HL-60 (cell line): ENCODE results near the gene SYNRG.

Experiments used
- GABPA ChIP-seq: IDR thresholded peaks from 2 replicates; pipeline ENCODE4 v1.6.1; 2012; ENCODE audit warnings: low read depth
- POLR2AphosphoS5 ChIP-seq: IDR thresholded peaks from 2 replicates; pipeline ENCODE4 v1.6.1; 2012; ENCODE audit warnings: low read depth
- SPI1 ChIP-seq: IDR thresholded peaks from 2 replicates; pipeline ENCODE4 v1.6.1; 2012; ENCODE audit warnings: low read depth, mild to moderate bottlenecking, borderline replicate concordance
- TF ChIP-seq, protein P1 (sequence below): IDR thresholded peaks from one replicate; pipeline ENCODE4 v1.5.1; 2011; ENCODE audit warnings: low read length, control low read depth, inconsistent platforms; ENCODE audit not compliant: insufficient read depth
- TF ChIP-seq, protein P2 (sequence below): IDR thresholded peaks from 2 replicates; pipeline ENCODE4 v1.6.1; 2012; ENCODE audit warnings: low read depth; ENCODE audit not compliant: insufficient replicate concordance

DNA sequence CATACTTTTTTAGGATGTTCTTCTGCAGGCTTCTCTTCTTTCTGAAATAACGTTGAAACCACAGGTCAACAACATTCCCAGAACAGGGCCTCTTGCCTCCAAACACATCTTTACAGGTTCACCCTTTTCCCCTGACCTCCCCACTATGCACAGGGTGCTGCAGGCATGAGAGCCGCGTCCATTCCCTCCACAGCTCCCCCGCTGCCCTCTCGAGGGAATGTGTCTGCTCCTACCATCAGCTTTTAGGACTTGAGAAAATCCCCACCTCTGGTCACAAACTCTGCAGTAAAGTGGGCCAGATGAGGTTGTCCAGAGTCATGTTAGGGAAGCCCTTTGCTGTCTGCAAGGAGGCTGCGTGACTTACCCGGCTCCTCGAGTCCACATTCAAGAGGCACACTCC lies 89.0 kb downstream of the SYNRG start:
- TF ChIP-seq, protein P1, sequence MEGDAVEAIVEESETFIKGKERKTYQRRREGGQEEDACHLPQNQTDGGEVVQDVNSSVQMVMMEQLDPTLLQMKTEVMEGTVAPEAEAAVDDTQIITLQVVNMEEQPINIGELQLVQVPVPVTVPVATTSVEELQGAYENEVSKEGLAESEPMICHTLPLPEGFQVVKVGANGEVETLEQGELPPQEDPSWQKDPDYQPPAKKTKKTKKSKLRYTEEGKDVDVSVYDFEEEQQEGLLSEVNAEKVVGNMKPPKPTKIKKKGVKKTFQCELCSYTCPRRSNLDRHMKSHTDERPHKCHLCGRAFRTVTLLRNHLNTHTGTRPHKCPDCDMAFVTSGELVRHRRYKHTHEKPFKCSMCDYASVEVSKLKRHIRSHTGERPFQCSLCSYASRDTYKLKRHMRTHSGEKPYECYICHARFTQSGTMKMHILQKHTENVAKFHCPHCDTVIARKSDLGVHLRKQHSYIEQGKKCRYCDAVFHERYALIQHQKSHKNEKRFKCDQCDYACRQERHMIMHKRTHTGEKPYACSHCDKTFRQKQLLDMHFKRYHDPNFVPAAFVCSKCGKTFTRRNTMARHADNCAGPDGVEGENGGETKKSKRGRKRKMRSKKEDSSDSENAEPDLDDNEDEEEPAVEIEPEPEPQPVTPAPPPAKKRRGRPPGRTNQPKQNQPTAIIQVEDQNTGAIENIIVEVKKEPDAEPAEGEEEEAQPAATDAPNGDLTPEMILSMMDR, result no peak
- no peak for TF ChIP-seq POLR2AphosphoS5
- no peak for TF ChIP-seq SPI1
- TF ChIP-seq, protein P2, sequence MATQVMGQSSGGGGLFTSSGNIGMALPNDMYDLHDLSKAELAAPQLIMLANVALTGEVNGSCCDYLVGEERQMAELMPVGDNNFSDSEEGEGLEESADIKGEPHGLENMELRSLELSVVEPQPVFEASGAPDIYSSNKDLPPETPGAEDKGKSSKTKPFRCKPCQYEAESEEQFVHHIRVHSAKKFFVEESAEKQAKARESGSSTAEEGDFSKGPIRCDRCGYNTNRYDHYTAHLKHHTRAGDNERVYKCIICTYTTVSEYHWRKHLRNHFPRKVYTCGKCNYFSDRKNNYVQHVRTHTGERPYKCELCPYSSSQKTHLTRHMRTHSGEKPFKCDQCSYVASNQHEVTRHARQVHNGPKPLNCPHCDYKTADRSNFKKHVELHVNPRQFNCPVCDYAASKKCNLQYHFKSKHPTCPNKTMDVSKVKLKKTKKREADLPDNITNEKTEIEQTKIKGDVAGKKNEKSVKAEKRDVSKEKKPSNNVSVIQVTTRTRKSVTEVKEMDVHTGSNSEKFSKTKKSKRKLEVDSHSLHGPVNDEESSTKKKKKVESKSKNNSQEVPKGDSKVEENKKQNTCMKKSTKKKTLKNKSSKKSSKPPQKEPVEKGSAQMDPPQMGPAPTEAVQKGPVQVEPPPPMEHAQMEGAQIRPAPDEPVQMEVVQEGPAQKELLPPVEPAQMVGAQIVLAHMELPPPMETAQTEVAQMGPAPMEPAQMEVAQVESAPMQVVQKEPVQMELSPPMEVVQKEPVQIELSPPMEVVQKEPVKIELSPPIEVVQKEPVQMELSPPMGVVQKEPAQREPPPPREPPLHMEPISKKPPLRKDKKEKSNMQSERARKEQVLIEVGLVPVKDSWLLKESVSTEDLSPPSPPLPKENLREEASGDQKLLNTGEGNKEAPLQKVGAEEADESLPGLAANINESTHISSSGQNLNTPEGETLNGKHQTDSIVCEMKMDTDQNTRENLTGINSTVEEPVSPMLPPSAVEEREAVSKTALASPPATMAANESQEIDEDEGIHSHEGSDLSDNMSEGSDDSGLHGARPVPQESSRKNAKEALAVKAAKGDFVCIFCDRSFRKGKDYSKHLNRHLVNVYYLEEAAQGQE, result no peak
- no peak for TF ChIP-seq GABPA
